H1 (cell line): ENCODE results near the gene FBXL17.

Experiments
- CREB1 ChIP-seq: IDR thresholded peaks from 2 replicates; pipeline ENCODE4 v1.6.1; 2012; ENCODE audit warnings: inconsistent platforms
- GABPA ChIP-seq: IDR thresholded peaks from 2 replicates; pipeline ENCODE4 v1.6.1; 2011; ENCODE audit warnings: mild to moderate bottlenecking, low read length, moderate library complexity, borderline replicate concordance; ENCODE audit not compliant: insufficient read depth
- HDAC2 ChIP-seq, 2 experiments: fragments of 300-600 bp in 1 of 2; sonication (generic) in 1 of 2; IDR thresholded peaks; 2 replicates each; pipeline ENCODE4 v1.6.1; 2011 to 2012; ENCODE audit warnings: low read depth in 2 of 2, low read length in 2 of 2, mild to moderate bottlenecking in 2 of 2, moderate library complexity in 2 of 2, borderline replicate concordance in 1 of 2, inconsistent platforms in 1 of 2
- JUND ChIP-seq: IDR thresholded peaks from 2 replicates; pipeline ENCODE4 v1.6.1; 2011; ENCODE audit warnings: mild to moderate bottlenecking, improper control_type of control experiment, low read length
- NANOG ChIP-seq: IDR thresholded peaks from 2 replicates; pipeline ENCODE4 v1.6.1; 2011; ENCODE audit warnings: low read length, low read depth, mild to moderate bottlenecking, inconsistent platforms; ENCODE audit not compliant: insufficient read depth, poor library complexity, severe bottlenecking
- POLR2A ChIP-seq, 2 experiments: IDR thresholded peaks; 1 replicate in 1 of 2; 2 replicates in 1 of 2; pipeline ENCODE4 v1.6.1; 2011; ENCODE audit warnings: low read depth in 2 of 2, low read length in 2 of 2, mild to moderate bottlenecking in 2 of 2; ENCODE audit errors: control extremely low read depth in 1 of 2
- ZNF274 ChIP-seq: IDR thresholded peaks from 2 replicates; pipeline ENCODE4 v1.7.0; 2012; ENCODE audit warnings: low read length, borderline replicate concordance; ENCODE audit errors: extremely low read depth
- TF ChIP-seq, protein P1 (sequence below), 3 experiments: IDR thresholded peaks; 1 replicate in 2 of 3; 2 replicates in 1 of 3; pipeline versions ENCODE4 v1.5.1 to v1.6.1; 2011; ENCODE audit warnings: low read length in 3 of 3, mild to moderate bottlenecking in 3 of 3, inconsistent platforms in 2 of 3, low read depth in 1 of 3, moderate library complexity in 1 of 3; ENCODE audit not compliant: insufficient read depth in 1 of 3; ENCODE audit errors: control extremely low read depth in 1 of 3

- TF ChIP-seq, protein P1, sequence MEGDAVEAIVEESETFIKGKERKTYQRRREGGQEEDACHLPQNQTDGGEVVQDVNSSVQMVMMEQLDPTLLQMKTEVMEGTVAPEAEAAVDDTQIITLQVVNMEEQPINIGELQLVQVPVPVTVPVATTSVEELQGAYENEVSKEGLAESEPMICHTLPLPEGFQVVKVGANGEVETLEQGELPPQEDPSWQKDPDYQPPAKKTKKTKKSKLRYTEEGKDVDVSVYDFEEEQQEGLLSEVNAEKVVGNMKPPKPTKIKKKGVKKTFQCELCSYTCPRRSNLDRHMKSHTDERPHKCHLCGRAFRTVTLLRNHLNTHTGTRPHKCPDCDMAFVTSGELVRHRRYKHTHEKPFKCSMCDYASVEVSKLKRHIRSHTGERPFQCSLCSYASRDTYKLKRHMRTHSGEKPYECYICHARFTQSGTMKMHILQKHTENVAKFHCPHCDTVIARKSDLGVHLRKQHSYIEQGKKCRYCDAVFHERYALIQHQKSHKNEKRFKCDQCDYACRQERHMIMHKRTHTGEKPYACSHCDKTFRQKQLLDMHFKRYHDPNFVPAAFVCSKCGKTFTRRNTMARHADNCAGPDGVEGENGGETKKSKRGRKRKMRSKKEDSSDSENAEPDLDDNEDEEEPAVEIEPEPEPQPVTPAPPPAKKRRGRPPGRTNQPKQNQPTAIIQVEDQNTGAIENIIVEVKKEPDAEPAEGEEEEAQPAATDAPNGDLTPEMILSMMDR (IDR thresholded peaks at IDR 0.05; ENCODE audit: control extremely low read depth in 1 of 3, insufficient read depth in 1 of 3, low read depth in 1 of 3, low read length in 3 of 3), result no peak
- no peak for TF ChIP-seq CREB1
- no peak for TF ChIP-seq ZNF274
- no peak for TF ChIP-seq NANOG
- TF ChIP-seq HDAC2 (IDR thresholded peaks at IDR 0.05; ENCODE audit: borderline replicate concordance in 1 of 2, low read depth in 2 of 2, low read length in 2 of 2), result no peak
- no peak for TF ChIP-seq JUND
- TF ChIP-seq POLR2A (IDR thresholded peaks at IDR 0.05; ENCODE audit: control extremely low read depth in 1 of 2, low read depth in 2 of 2, low read length in 2 of 2), result no peak
- TF ChIP-seq GABPA, result no peak
These were observed 461.9 kb downstream of the FBXL17 start for GRCh38 chr5:107919969-107920368.
